ENCODE results near the gene RICTOR. TPM values are rescaled to one million over a fixed set of nuclear protein-coding genes. Genes with fewer than 3 reads are reported as not detected.

Gene RICTOR
- total and polyA plus RNA-seq, 4 experiments from 2014 or later, result 6.7 to 94.9 (median 51.8) TPM

GRCh38 chr5:39118638-39119037 lies 44.4 kb upstream of the RICTOR start:
- POLR2A ChIA-PET (ENCODE audit: partially characterized antibody), result no interaction called here
- H3K4me1 Mint-ChIP-seq, result peaks cover 16 to 35% (median 24%) of the 10 kb centered on the region in 4 donors
- no peak overlapping the region for H3K4me3 Mint-ChIP-seq

DNA sequence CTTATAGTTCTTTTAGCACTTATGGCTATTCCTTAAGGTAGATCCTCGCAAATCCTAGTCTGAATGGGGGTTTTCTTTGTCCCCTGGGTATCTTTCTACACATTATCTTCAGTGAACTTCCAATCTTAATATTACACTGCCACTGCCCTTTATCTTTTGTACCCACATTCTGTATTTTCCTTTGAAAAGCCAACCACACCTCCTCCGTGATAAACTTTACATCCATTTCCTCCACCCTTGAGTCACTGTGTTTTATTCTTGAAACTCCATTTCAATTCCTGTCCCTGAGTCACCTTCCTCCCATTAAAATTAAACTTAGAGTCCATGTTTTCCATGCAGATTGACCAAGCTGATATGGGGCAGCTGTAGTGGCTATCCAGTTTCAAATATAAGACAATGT lies 43.2 kb upstream of the RICTOR start:
- Mint-ChIP-seq H3K4me1 (peaks cover 20 to 44% (median 27%) of the 10 kb centered on the region in 4 donors), H3K27ac (peak overlapping the region in 6 of 7 donors; percentile 61 to 78 (median 70)), H3K36me3 (peaks cover 73 to 79% of the 10 kb centered on the region in 2 donors), H3K27me3 (no peaks in the 10 kb centered on the region), H3K9me3 (no peaks in the 10 kb centered on the region), H3K4me3 (no peak overlapping the region)
- Histone ChIP-seq H3K9me3 (ENCODE audit: control insufficient read depth in 1 of 2, low read length in 2 of 2) (no peaks in the 10 kb centered on the region), H3K36me3 (ENCODE audit: insufficient read depth, low read length) (peaks cover 85% of the 10 kb centered on the region), H3K4me1 (ENCODE audit: insufficient read depth, low read length) (peaks cover 26% of the 10 kb centered on the region), H3K27me3 (ENCODE audit: insufficient read depth, low read length) (no peaks in the 10 kb centered on the region), H3K4me3 (ENCODE audit: low read length in 2 of 2) (no peak overlapping the region), H3K27ac (ENCODE audit: low read depth, low read length) (no peak overlapping the region)
- intact Hi-C loops (cut with micrococcal nuclease), result loop anchor here (2.0 kb wide), 1 partner anchor 13 kb away; no protein-coding TSS in a partner anchor
- POLR2A ChIA-PET (ENCODE audit: partially characterized antibody), result no interaction called here
- CTCF ChIA-PET (ENCODE audit: partially characterized antibody), result interaction anchor here (1.4 to 2.3 kb wide), 5 partner anchors 12 to 431 kb away, joined by 5 to 7 read pairs (median 6); no protein-coding TSS in a partner anchor
- DNase-seq, result no peak

More at GRCh38 chr5:39118638-39119037, 44.4 kb upstream of the RICTOR start:
- Histone ChIP-seq H3K4me3 (ENCODE audit: low read length in 2 of 2) (no peak overlapping the region), H3K9me3 (ENCODE audit: control insufficient read depth in 1 of 2, low read length in 2 of 2) (no peaks in the 10 kb centered on the region), H3K27ac (ENCODE audit: low read depth, low read length) (no peak overlapping the region), H3K4me1 (ENCODE audit: insufficient read depth, low read length) (peaks cover 26% of the 10 kb centered on the region), H3K36me3 (ENCODE audit: insufficient read depth, low read length) (peaks cover 73% of the 10 kb centered on the region), H3K27me3 (ENCODE audit: insufficient read depth, low read length) (no peaks in the 10 kb centered on the region)
- intact Hi-C loops (cut with micrococcal nuclease), result no loop called here
- DNase-seq, result no peak
- Mint-ChIP-seq H3K27ac (peak overlapping the region in 1 of 7 donors; percentile 17), H3K36me3 (peaks cover 65 to 77% of the 10 kb centered on the region in 2 donors), H3K27me3 (no peaks in the 10 kb centered on the region), H3K9me3 (no peaks in the 10 kb centered on the region)
- CTCF ChIA-PET (ENCODE audit: partially characterized antibody), result interaction anchor here (2.0 kb wide), 1 partner anchor 429 kb away, joined by 5 read pairs; no protein-coding TSS in a partner anchor

GRCh38 chr5:39116344-39117170 lies 42.4 kb upstream of the RICTOR start:
- H3K36me3 Mint-ChIP-seq, result peaks cover 69 to 74% of the 10 kb centered on the region in 2 donors
- no peak for DNase-seq
- H3K9me3 Mint-ChIP-seq, result no peaks in the 10 kb centered on the region
- POLR2A ChIA-PET (ENCODE audit: partially characterized antibody), result no interaction called here
- H3K4me1 Mint-ChIP-seq, result peaks cover 16 to 39% (median 23%) of the 10 kb centered on the region in 4 donors
- H3K36me3 ChIP-seq (ENCODE audit: insufficient read depth, low read length), result peaks cover 78% of the 10 kb centered on the region
- no peaks in the 10 kb centered on the region for H3K27me3 ChIP-seq (ENCODE audit: insufficient read depth, low read length)
- H3K4me3 Mint-ChIP-seq, result no peak overlapping the region
- CTCF ChIA-PET (ENCODE audit: partially characterized antibody), result interaction anchor here (0.6 to 2.3 kb wide), 7 partner anchors 11 to 431 kb away, joined by 3 to 7 read pairs (median 5); no protein-coding TSS in a partner anchor
- peaks cover 26% of the 10 kb centered on the region for H3K4me1 ChIP-seq (ENCODE audit: insufficient read depth, low read length)
- H3K9me3 ChIP-seq (ENCODE audit: control insufficient read depth in 1 of 2, low read length in 2 of 2), result no peaks in the 10 kb centered on the region
- intact Hi-C loops (cut with micrococcal nuclease), result loop anchor here (2.0 kb wide), 1 partner anchor 14 kb away; no protein-coding TSS in a partner anchor
- no peak overlapping the region for H3K27ac ChIP-seq (ENCODE audit: low read depth, low read length)
- no peaks in the 10 kb centered on the region for H3K27me3 Mint-ChIP-seq
- H3K27ac Mint-ChIP-seq, result peak overlapping the region; percentile 45 to 76 (median 53)
- H3K4me3 ChIP-seq (ENCODE audit: low read length in 2 of 2), result no peak overlapping the region

DNA sequence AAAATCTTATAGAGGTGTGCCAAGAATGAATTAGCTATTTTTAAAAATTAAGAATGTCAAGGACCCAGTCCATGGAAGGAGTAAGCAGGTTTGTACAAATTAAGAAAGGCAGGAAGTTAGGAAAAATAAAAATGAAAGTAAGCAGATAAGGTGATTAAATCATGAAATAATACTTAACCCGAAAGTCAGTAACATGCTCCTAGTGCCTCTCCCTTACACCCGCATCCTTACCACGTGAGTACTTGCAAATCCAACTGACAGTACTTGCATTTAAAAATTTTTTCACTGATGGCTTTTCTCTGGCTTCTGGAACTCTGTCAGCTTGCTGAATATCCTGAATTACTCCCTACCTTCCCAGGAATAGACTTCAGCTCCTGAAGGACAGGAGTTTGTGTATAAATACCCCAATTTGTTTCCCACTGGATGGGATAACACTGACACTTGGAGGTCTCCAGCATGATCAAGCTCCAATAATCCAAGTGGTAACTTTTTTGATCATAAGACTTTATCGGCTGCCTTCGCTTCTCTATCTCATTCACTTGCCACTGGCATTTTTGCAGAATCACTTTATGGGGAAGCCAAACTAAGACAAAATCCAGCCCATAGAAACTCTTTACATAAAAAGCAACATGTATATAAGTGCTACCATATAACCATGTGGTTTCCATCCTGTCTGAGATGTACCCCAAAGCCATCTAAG lies 41.6 kb upstream of the RICTOR start:
- Histone ChIP-seq H3K36me3 (ENCODE audit: insufficient read depth, low read length) (peaks cover 76% of the 10 kb centered on the region), H3K27me3 (ENCODE audit: insufficient read depth, low read length) (no peaks in the 10 kb centered on the region), H3K4me1 (ENCODE audit: insufficient read depth, low read length) (peaks cover 26% of the 10 kb centered on the region), H3K9me3 (ENCODE audit: control insufficient read depth in 1 of 2, low read length in 2 of 2) (no peaks in the 10 kb centered on the region), H3K4me3 (ENCODE audit: low read length in 2 of 2) (no peak overlapping the region), H3K27ac (ENCODE audit: low read depth, low read length) (peak overlapping the region; percentile 25)
- Mint-ChIP-seq H3K4me1 (peaks cover 16 to 39% (median 23%) of the 10 kb centered on the region in 4 donors), H3K36me3 (peaks cover 64 to 73% of the 10 kb centered on the region in 2 donors), H3K9me3 (no peaks in the 10 kb centered on the region), H3K4me3 (no peak overlapping the region), H3K27me3 (no peaks in the 10 kb centered on the region), H3K27ac (peak overlapping the region; percentile 24 to 76 (median 53))
- no peak for DNase-seq
- ChIA-PET CTCF (ENCODE audit: partially characterized antibody) (interaction anchor here (1.4 to 2.3 kb wide), 4 partner anchors 10 to 167 kb away, joined by 5 to 7 read pairs (median 6); no protein-coding TSS in a partner anchor), POLR2A (ENCODE audit: partially characterized antibody) (no interaction called here)
- intact Hi-C loops (cut with micrococcal nuclease), result loop anchor here (2.0 kb wide), 1 partner anchor 15 kb away; no protein-coding TSS in a partner anchor

GRCh38 chr5:39114155-39114554 lies 40.0 kb upstream of the RICTOR start:
- Mint-ChIP-seq H3K9me3 (no peaks in the 10 kb centered on the region), H3K27ac (peak overlapping the region in 2 of 7 donors; percentile 22 to 37), H3K4me1 (peaks cover 19 to 39% (median 27%) of the 10 kb centered on the region in 4 donors), H3K4me3 (peak overlapping the region in 1 of 8 donors; percentile 11), H3K27me3 (no peaks in the 10 kb centered on the region), H3K36me3 (peaks cover 71 to 80% of the 10 kb centered on the region in 2 donors)
- H3K27me3 ChIP-seq (ENCODE audit: insufficient read depth, low read length), result no peaks in the 10 kb centered on the region
- intact Hi-C loops (cut with micrococcal nuclease), result no loop called here
- H3K4me3 ChIP-seq (ENCODE audit: low read length in 2 of 2), result no peak overlapping the region
- no peak for DNase-seq
- ChIA-PET CTCF (ENCODE audit: partially characterized antibody) (interaction anchor here (1.6 kb wide), 1 partner anchor 103 kb away, joined by 4 read pairs; no protein-coding TSS in a partner anchor), POLR2A (ENCODE audit: partially characterized antibody) (no interaction called here)
- H3K4me1 ChIP-seq (ENCODE audit: insufficient read depth, low read length), result peaks cover 26% of the 10 kb centered on the region
- peaks cover 82% of the 10 kb centered on the region for H3K36me3 ChIP-seq (ENCODE audit: insufficient read depth, low read length)
- no peaks in the 10 kb centered on the region for H3K9me3 ChIP-seq (ENCODE audit: control insufficient read depth in 1 of 2, low read length in 2 of 2)
- H3K27ac ChIP-seq (ENCODE audit: low read depth, low read length), result no peak overlapping the region

DNA sequence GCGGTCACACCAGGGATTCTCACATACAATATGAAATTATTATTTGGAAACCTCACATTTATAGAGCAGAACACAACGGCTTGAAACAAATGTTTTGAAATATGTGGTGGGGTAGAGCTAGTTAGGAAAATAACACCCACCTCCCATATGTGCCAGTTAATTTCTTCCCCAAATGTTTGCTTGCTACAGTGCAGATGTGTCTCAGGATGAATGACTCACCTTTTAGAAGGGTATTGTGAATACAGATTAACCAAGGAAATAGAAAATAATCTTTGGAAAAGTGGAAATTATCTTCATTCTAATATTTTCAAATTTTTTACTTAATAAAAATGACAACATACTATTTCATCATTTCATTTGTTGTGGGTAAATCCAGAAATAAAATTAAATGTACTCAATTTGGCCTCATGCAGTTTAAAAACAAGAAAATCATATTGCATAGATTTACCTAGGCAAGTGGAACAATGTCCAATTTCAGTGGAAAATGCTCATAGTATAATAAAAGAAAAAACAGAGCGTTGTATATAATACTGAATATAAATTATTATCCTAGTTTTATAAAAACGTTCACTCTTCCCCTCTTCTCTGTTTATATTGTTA lies 39.3 kb upstream of the RICTOR start:
- Histone ChIP-seq H3K4me1 (ENCODE audit: insufficient read depth, low read length) (peaks cover 26% of the 10 kb centered on the region), H3K27me3 (ENCODE audit: insufficient read depth, low read length) (no peaks in the 10 kb centered on the region), H3K27ac (ENCODE audit: low read depth, low read length) (no peak overlapping the region), H3K9me3 (ENCODE audit: control insufficient read depth in 1 of 2, low read length in 2 of 2) (no peaks in the 10 kb centered on the region), H3K36me3 (ENCODE audit: insufficient read depth, low read length) (peaks cover 81% of the 10 kb centered on the region), H3K4me3 (ENCODE audit: low read length in 2 of 2) (no peak overlapping the region)
- peaks cover 75 to 83% of the 10 kb centered on the region in 2 donors for H3K36me3 Mint-ChIP-seq
- H3K4me1 Mint-ChIP-seq, result peaks cover 19 to 39% (median 30%) of the 10 kb centered on the region in 4 donors
- CTCF ChIA-PET (ENCODE audit: partially characterized antibody), result interaction anchor here (1.3 kb wide), 1 partner anchor 104 kb away, joined by 5 read pairs; no protein-coding TSS in a partner anchor
- no peak overlapping the region for H3K4me3 Mint-ChIP-seq
- intact Hi-C loops (cut with micrococcal nuclease), result no loop called here
- H3K27me3 Mint-ChIP-seq, result no peaks in the 10 kb centered on the region
- no peaks in the 10 kb centered on the region for H3K9me3 Mint-ChIP-seq
- POLR2A ChIA-PET (ENCODE audit: partially characterized antibody), result no interaction called here
- no peak for DNase-seq
- H3K27ac Mint-ChIP-seq, result no peak overlapping the region

Measured in CD4-positive, alpha-beta memory T cell (primary cell).